ENCODE measurements around the gene NR3C1.

- TF ChIP-seq CTCF (IDR thresholded peaks at IDR 0.05; ENCODE audit: poor library complexity, severe bottlenecking) (no peak), EZH2 (IDR thresholded peaks at IDR 0.05; ENCODE audit: borderline replicate concordance, insufficient read depth, low read length, poor library complexity, severe bottlenecking) (no peak), RAD21 (conservative IDR thresholded peaks at IDR 0.05) (no peak), POLR2AphosphoS5 (IDR thresholded peaks at IDR 0.05) (no peak)
Observed at GRCh38 chr5:143376195-143376779, 27.2 kb downstream of the NR3C1 start.

All from neural cell (in vitro differentiated cells).